Stimulated activated CD8-positive, alpha-beta memory T cell treated with anti-CD3 and anti-CD28 coated beads, Interleukin-2, amount 100 ng/mL, for 1 hour (primary cell): ENCODE results near the gene HDAC4.

ENCODE experiments used
- DNase-seq, 2 donors: peaks; one replicate each; pipeline ENCODE4 v3.0.0-alpha.2; 2020; ENCODE audit warnings: low read depth in 2 of 2

The HDAC4 gene

GRCh38 chr2:239397931-239398471 lies 2.8 kb downstream of the HDAC4 start:
- no peak for DNase-seq

GRCh38 chr2:239396881-239397681 lies 3.7 kb downstream of the HDAC4 start:
- no peak for DNase-seq

GRCh38 chr2:239395524-239395923 lies 5.3 kb downstream of the HDAC4 start:
- DNase-seq, result no peak

GRCh38 chr2:239394978-239395377 lies 5.8 kb downstream of the HDAC4 start:
- no peak for DNase-seq

GRCh38 chr2:239394346-239394945 lies 6.4 kb downstream of the HDAC4 start:
- DNase-seq, result no peak

- no peak for DNase-seq
Measured at GRCh38 chr2:239393941-239394340, 6.9 kb downstream of the HDAC4 start.

GRCh38 chr2:239393388-239393940 lies 7.4 kb downstream of the HDAC4 start:
- DNase-seq, result no peak

GRCh38 chr2:239392688-239393387 lies 8.0 kb downstream of the HDAC4 start:
- no peak for DNase-seq

- DNase-seq, result no peak
Measured at GRCh38 chr2:239392072-239392357, 8.8 kb downstream of the HDAC4 start.

- no peak for DNase-seq
Measured at GRCh38 chr2:239391286-239392071, 9.3 kb downstream of the HDAC4 start.

- no peak for DNase-seq
Measured at GRCh38 chr2:239390546-239391285, 10.1 kb downstream of the HDAC4 start.

GRCh38 chr2:239389414-239390329 lies 11.1 kb downstream of the HDAC4 start:
- no peak for DNase-seq

GRCh38 chr2:239388236-239389151 lies 12.3 kb downstream of the HDAC4 start:
- no peak for DNase-seq

GRCh38 chr2:239387811-239388210 lies 13.0 kb downstream of the HDAC4 start:
- no peak for DNase-seq

- DNase-seq, result no peak
Measured at GRCh38 chr2:239386872-239387445, 13.9 kb downstream of the HDAC4 start.

GRCh38 chr2:239386001-239386670 lies 14.7 kb downstream of the HDAC4 start:
- no peak for DNase-seq

GRCh38 chr2:239385096-239386000 lies 15.5 kb downstream of the HDAC4 start:
- DNase-seq, result no peak
